HepG2 (cell line): ENCODE data around the gene SRSF3. TPM values are rescaled to one million over a fixed set of nuclear protein-coding genes. Genes with fewer than 3 reads are reported as not detected.
A peak's percentile ranks its signal among the peaks of the same experiment; 100 is the strongest.

Source experiments
- ATF2 ChIP-seq: sonication (generic); formaldehyde crosslinking; IDR thresholded peaks from 2 replicates; pipeline ENCODE4 v1.4.0; 2020; ENCODE audit warnings: missing genetic modification reagents
- ATRX ChIP-seq: sonication (generic); formaldehyde crosslinking; IDR thresholded peaks from 2 replicates; pipeline ENCODE4 v1.4.0; 2020; ENCODE audit warnings: missing genetic modification reagents, borderline replicate concordance
- CERS6 ChIP-seq: sonication (generic); formaldehyde crosslinking; IDR thresholded peaks from 2 replicates; pipeline ENCODE4 v1.5.0; 2020; ENCODE audit warnings: missing genetic modification reagents
- DNMT1 ChIP-seq: sonication (generic); formaldehyde crosslinking; IDR thresholded peaks from 2 replicates; pipeline ENCODE4 v1.5.1; 2020; ENCODE audit warnings: mild to moderate bottlenecking, missing genetic modification reagents
- DPF2 ChIP-seq: sonication (generic); formaldehyde crosslinking; IDR thresholded peaks from 2 replicates; pipeline ENCODE4 v1.4.0; 2020; ENCODE audit warnings: mild to moderate bottlenecking, low read depth, missing genetic modification reagents, borderline replicate concordance
- FOXA3 ChIP-seq: IDR thresholded peaks from 2 replicates; pipeline ENCODE4 v1.6.1; 2016; ENCODE audit warnings: missing genetic modification reagents, missing compliant biosample characterization
- FOXP4 ChIP-seq: sonication (generic); formaldehyde crosslinking; IDR thresholded peaks from 2 replicates; pipeline ENCODE4 v1.4.0; 2020; ENCODE audit warnings: missing genetic modification reagents
- IKZF4 ChIP-seq: sonication (generic); formaldehyde crosslinking; IDR thresholded peaks from 2 replicates; pipeline ENCODE4 v1.5.1; 2020; ENCODE audit warnings: borderline replicate concordance, mild to moderate bottlenecking, low read depth, missing genetic modification reagents; ENCODE audit errors: not compliant biosample characterization
- KDM2A ChIP-seq: sonication (generic); formaldehyde crosslinking; IDR thresholded peaks from 2 replicates; pipeline ENCODE4 v1.4.0; 2020; ENCODE audit warnings: low read depth, missing genetic modification reagents, borderline replicate concordance
- NFKB2 ChIP-seq: sonication (generic); formaldehyde crosslinking; IDR thresholded peaks from 2 replicates; pipeline ENCODE4 v1.4.0; 2020; ENCODE audit warnings: missing genetic modification reagents, borderline replicate concordance
- TBL1XR1 ChIP-seq: fragments of 150-350 bp; IDR thresholded peaks from 2 replicates; pipeline ENCODE4 v1.6.1; 2014; ENCODE audit warnings: borderline replicate concordance, low read length; ENCODE audit not compliant: partially characterized antibody
- TBX2 ChIP-seq: sonication (generic); formaldehyde crosslinking; IDR thresholded peaks from 2 replicates; pipeline ENCODE4 v1.5.0; 2020; ENCODE audit warnings: missing genetic modification reagents, mild to moderate bottlenecking, borderline replicate concordance
- TFDP1 ChIP-seq: IDR thresholded peaks from 2 replicates; pipeline ENCODE4 v1.6.1; 2016; ENCODE audit warnings: missing compliant biosample characterization, missing genetic modification reagents, borderline replicate concordance
- TRAFD1 ChIP-seq: sonication (generic); formaldehyde crosslinking; IDR thresholded peaks from 2 replicates; pipeline ENCODE4 v1.5.1; 2020; ENCODE audit warnings: missing genetic modification reagents, mild to moderate bottlenecking, borderline replicate concordance
- TRIM22 ChIP-seq: fragments of 450-650 bp; IDR thresholded peaks from 2 replicates; pipeline ENCODE4 v1.6.1; 2017
- ZNF430 ChIP-seq: sonication (generic); formaldehyde crosslinking; IDR thresholded peaks from 2 replicates; pipeline ENCODE4 v1.9.0; 2021; ENCODE audit warnings: mild to moderate bottlenecking, missing genetic modification reagents
- ZNF670 ChIP-seq: sonication (generic); formaldehyde crosslinking; IDR thresholded peaks from 2 replicates; pipeline ENCODE4 v1.8.0; 2022; ENCODE audit warnings: mild to moderate bottlenecking, missing genetic modification reagents, borderline replicate concordance
- ZNF703 ChIP-seq: sonication (generic); formaldehyde crosslinking; IDR thresholded peaks from 2 replicates; pipeline ENCODE4 v1.5.1; 2020; ENCODE audit warnings: missing genetic modification reagents, mild to moderate bottlenecking, moderate library complexity, borderline replicate concordance
- ZNF780A ChIP-seq: sonication (generic); formaldehyde crosslinking; IDR thresholded peaks from 2 replicates; pipeline ENCODE4 v1.8.0; 2022; ENCODE audit warnings: mild to moderate bottlenecking, missing genetic modification reagents, moderate library complexity
- polyA plus RNA-seq, 8 experiments: library from polyadenylated mRNA; depleted of rRNA in 3 of 8; stranded (reverse) in 7 of 8; unstranded in 1 of 8; fragments of >200 nt; fragmentation: Illumina TruSeq in 4 of 8; extraction: Trizol in 4 of 8; gene quantifications; 2 replicates each; pipeline versions ENCODE4 v1.2.1 to v1.2.3, GENCODE V29; 2011 to 2016; ENCODE audit warnings: low read depth in 4 of 8, missing spikeins in 1 of 8, mixed read lengths in 1 of 8; ENCODE audit not compliant: insufficient read depth in 1 of 8
- total RNA-seq, 5 experiments: library from RNA; depleted of rRNA; stranded (reverse); fragments of >200 nt; fragmentation: Illumina TruSeq; extraction: Trizol; gene quantifications; 2 replicates each; pipeline ENCODE4 v1.2.3, GENCODE V29; 2016; ENCODE audit warnings: low read depth in 1 of 5

SRSF3 gene
- total and polyA plus RNA-seq, 2 of the 13 experiments (the other 11 are each of a cell fraction or from before 2014, with no cell fraction given), result 206 to 684 TPM

- TF ChIP-seq TFDP1 (CRISPR knock-in tag) (peak; percentile 74; the same call in 1 of the 2 replicates), DNMT1 (CRISPR knock-in tag) (no peak), NFKB2 (CRISPR knock-in tag) (no peak), ZNF670 (CRISPR knock-in tag) (peak; percentile 79; the same call in 1 of the 2 replicates), TBX2 (peak; percentile 59; the same call in 1 of the 2 replicates), TRAFD1 (CRISPR knock-in tag) (no peak), ZNF430 (CRISPR knock-in tag) (no peak; the same call in 1 of the 2 replicates), DPF2 (CRISPR knock-in tag) (peak; percentile 83), FOXA3 (CRISPR knock-in tag) (peak; percentile 85), ZNF780A (CRISPR knock-in tag) (no peak; the same call in 1 of the 2 replicates), ATF2 (CRISPR knock-in tag) (peak; percentile 57; the same call in 1 of the 2 replicates), FOXP4 (CRISPR knock-in tag) (peak; percentile 65), TRIM22 (no peak), IKZF4 (no peak), ZNF703 (CRISPR knock-in tag) (no peak), KDM2A (CRISPR knock-in tag) (0 out of 2 replicates have a peak, but pooled peaks have one; percentile 21), ATRX (no peak), CERS6 (CRISPR knock-in tag) (no peak), TBL1XR1 (no peak)
These were observed 27.7 kb upstream of the SRSF3 start (continued) for GRCh38 chr6:36566418-36566905.
